ENCODE data around the gene C1orf52.

DNA sequence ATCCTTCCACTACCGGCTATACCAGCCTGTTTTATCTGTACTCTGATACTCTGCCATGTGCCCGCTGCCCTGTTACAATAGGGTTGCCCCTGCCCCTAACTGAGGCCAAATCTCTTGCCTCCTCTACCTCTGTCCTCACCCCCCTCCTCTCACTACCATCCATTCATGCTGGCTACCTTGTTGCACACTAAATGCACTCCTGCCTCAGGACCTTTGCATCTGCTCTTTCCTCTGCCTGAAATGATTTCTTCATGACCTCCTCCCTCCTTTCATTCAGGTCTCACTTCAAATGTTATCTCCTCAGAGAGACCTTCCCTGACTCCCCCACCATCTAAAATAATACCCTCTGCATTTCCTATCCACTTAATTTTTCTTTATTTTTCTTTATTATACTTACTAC is 51.0 kb downstream of the C1orf52 start:
- TF ChIP-seq, protein P1, sequence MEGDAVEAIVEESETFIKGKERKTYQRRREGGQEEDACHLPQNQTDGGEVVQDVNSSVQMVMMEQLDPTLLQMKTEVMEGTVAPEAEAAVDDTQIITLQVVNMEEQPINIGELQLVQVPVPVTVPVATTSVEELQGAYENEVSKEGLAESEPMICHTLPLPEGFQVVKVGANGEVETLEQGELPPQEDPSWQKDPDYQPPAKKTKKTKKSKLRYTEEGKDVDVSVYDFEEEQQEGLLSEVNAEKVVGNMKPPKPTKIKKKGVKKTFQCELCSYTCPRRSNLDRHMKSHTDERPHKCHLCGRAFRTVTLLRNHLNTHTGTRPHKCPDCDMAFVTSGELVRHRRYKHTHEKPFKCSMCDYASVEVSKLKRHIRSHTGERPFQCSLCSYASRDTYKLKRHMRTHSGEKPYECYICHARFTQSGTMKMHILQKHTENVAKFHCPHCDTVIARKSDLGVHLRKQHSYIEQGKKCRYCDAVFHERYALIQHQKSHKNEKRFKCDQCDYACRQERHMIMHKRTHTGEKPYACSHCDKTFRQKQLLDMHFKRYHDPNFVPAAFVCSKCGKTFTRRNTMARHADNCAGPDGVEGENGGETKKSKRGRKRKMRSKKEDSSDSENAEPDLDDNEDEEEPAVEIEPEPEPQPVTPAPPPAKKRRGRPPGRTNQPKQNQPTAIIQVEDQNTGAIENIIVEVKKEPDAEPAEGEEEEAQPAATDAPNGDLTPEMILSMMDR (IDR thresholded peaks at IDR 0.05; ENCODE audit: insufficient read depth, low read length), result no peak
- TF ChIP-seq, protein P2, sequence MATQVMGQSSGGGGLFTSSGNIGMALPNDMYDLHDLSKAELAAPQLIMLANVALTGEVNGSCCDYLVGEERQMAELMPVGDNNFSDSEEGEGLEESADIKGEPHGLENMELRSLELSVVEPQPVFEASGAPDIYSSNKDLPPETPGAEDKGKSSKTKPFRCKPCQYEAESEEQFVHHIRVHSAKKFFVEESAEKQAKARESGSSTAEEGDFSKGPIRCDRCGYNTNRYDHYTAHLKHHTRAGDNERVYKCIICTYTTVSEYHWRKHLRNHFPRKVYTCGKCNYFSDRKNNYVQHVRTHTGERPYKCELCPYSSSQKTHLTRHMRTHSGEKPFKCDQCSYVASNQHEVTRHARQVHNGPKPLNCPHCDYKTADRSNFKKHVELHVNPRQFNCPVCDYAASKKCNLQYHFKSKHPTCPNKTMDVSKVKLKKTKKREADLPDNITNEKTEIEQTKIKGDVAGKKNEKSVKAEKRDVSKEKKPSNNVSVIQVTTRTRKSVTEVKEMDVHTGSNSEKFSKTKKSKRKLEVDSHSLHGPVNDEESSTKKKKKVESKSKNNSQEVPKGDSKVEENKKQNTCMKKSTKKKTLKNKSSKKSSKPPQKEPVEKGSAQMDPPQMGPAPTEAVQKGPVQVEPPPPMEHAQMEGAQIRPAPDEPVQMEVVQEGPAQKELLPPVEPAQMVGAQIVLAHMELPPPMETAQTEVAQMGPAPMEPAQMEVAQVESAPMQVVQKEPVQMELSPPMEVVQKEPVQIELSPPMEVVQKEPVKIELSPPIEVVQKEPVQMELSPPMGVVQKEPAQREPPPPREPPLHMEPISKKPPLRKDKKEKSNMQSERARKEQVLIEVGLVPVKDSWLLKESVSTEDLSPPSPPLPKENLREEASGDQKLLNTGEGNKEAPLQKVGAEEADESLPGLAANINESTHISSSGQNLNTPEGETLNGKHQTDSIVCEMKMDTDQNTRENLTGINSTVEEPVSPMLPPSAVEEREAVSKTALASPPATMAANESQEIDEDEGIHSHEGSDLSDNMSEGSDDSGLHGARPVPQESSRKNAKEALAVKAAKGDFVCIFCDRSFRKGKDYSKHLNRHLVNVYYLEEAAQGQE (IDR thresholded peaks at IDR 0.05; ENCODE audit: insufficient replicate concordance, low read depth), result no peak
